Sigmoid colon (tissue), 7 donors: ENCODE data around the gene SLC34A3. TPM values are rescaled to one million over a fixed set of nuclear protein-coding genes. Genes with fewer than 3 reads are reported as not detected.

Experiments used
- DNase-seq: peaks from one replicate; pipeline ENCODE4 v3.0.0-alpha.2; 2019
- H3K27ac ChIP-seq, 4 donors: fragments of 200-600 bp; sonication (generic); one replicate each; pipeline ENCODE4 v1.5.1; 2016 to 2019; ENCODE audit warnings: mild to moderate bottlenecking in 1 of 4
- H3K27me3 ChIP-seq, 3 donors: fragments of 200-600 bp; sonication (generic); one replicate each; pipeline ENCODE4 v1.5.1; 2019; ENCODE audit warnings: mild to moderate bottlenecking in 1 of 3
- H3K36me3 ChIP-seq, 4 donors: fragments of 200-600 bp; sonication (generic); one replicate each; pipeline ENCODE4 v1.5.1; 2016 to 2019
- H3K4me1 ChIP-seq, 4 donors: fragments of 200-600 bp; sonication (generic); one replicate each; pipeline ENCODE4 v1.5.1; 2017 to 2019
- H3K4me3 ChIP-seq, 4 donors: fragments of 200-600 bp; sonication (generic); one replicate each; pipeline ENCODE4 v1.5.1; 2017 to 2019; ENCODE audit warnings: mild to moderate bottlenecking in 2 of 4, moderate library complexity in 1 of 4
- H3K9me3 ChIP-seq, 4 donors: fragments of 200-600 bp in 3 of 4; sonication (generic) in 3 of 4; one replicate each; pipeline versions ENCODE4 v1.5.1 to v1.6.1; 2013 to 2019
- EP300 ChIP-seq, 4 donors: sonication (generic); formaldehyde crosslinking; IDR thresholded peaks; one replicate each; pipeline ENCODE4 v1.6.1; 2017; ENCODE audit warnings: antibody characterized with exemption in 4 of 4
- POLR2A ChIP-seq, 2 donors: fragments of 450-650 bp; IDR thresholded peaks; one replicate each; pipeline ENCODE4 v1.6.1; 2016; ENCODE audit warnings: antibody characterized with exemption in 2 of 2, mild to moderate bottlenecking in 2 of 2, moderate library complexity in 2 of 2
- POLR2AphosphoS5 ChIP-seq, 4 donors: sonication (generic); formaldehyde crosslinking; IDR thresholded peaks; one replicate each; pipeline ENCODE4 v1.6.1; 2017; ENCODE audit warnings: antibody characterized with exemption in 4 of 4
- WGBS, 2 donors: extraction: QIAGEN DNeasy Blood & Tissue Kit; methylation state at CpG; one replicate each; pipeline ENCODE4 v1.1.7; 2013; 5-methylcytosine and 5-hydroxymethylcytosine counted together
- intact Hi-C: fragments of 100-400 bp; cut with DNase I; formaldehyde crosslinking; loops from one replicate; pipeline ENCODE4 v1.15.1; 2023
- polyA plus RNA-seq, 3 donors: library from polyadenylated mRNA; stranded (reverse); fragments of 200-250 nt; gene quantifications; one replicate each; pipeline ENCODE4 v1.2.3, GENCODE V29; 2013
- total RNA-seq, 4 donors: library from RNA; depleted of rRNA; stranded (reverse); fragments of >200 nt; gene quantifications; one replicate each; pipeline ENCODE4 v1.1.0, GENCODE V29; 2016
- TF ChIP-seq, protein P1 (sequence below), 4 experiments: fragments of 450-650 bp in 3 of 4; fragments of 200-600 bp in 1 of 4; IDR thresholded peaks; one replicate each; pipeline ENCODE4 v1.5.1; 2016 to 2019; ENCODE audit warnings: antibody characterized with exemption in 4 of 4, mild to moderate bottlenecking in 3 of 4, moderate library complexity in 2 of 4
- donor health status: healthy with polysubstance abuse.
- donor health status: Bipolar disorder and iron deficiency.
- donor health status: healthy.

SLC34A3 gene
- total RNA-seq: not detected
- polyA plus RNA-seq: not detected

DNA sequence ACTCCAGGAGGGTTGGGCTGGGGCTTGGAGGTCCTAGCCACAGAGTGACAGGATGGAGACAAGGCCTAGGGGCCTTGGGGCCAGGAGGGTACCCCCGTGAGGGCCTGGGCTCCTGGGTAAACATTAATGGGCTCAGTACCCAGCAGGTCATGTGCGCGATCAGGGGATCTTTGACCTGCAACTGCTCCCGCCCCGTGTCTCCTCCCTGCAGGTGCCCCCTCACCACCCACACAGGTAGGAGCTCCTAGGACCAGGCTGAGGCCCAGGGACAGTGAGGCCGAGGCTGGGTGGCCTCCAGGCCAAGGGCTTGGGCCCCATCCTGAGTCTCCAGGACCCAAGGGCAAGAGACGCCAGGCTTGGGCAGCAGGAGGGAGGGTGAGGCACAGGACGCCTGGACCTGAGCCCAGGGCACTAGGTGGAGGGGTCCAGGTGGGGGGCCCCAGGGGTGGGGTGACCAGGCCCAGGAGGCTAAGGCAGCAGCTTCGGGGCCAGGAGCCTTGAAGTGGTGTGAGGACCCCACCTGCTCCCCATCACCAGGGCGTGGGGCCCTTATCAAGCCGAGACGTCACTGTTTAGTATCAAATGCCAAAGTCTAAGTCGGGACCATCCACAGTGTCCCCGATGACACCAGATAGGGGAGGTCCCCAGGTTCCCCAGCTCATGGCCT is at the start of gene SLC34A3:
Gene SLC34A3 (plus strand): TSS at position 197 of the 667 bp plus-strand sequence. CDS start 802 bp downstream, outside the sequence.
- no peaks in the 10 kb centered on the region for H3K36me3 ChIP-seq
- 24 to 69% methylated on average over 14 of the region's 14 CpGs for whole genome bisulfite sequencing, 2 donors
- intact Hi-C loops: no loop called here
- TF ChIP-seq POLR2A (IDR thresholded peaks at IDR 0.05) (no peak), EP300 (IDR thresholded peaks at IDR 0.05) (no peak), POLR2AphosphoS5 (IDR thresholded peaks at IDR 0.05) (no peak)
- TF ChIP-seq, protein P1, sequence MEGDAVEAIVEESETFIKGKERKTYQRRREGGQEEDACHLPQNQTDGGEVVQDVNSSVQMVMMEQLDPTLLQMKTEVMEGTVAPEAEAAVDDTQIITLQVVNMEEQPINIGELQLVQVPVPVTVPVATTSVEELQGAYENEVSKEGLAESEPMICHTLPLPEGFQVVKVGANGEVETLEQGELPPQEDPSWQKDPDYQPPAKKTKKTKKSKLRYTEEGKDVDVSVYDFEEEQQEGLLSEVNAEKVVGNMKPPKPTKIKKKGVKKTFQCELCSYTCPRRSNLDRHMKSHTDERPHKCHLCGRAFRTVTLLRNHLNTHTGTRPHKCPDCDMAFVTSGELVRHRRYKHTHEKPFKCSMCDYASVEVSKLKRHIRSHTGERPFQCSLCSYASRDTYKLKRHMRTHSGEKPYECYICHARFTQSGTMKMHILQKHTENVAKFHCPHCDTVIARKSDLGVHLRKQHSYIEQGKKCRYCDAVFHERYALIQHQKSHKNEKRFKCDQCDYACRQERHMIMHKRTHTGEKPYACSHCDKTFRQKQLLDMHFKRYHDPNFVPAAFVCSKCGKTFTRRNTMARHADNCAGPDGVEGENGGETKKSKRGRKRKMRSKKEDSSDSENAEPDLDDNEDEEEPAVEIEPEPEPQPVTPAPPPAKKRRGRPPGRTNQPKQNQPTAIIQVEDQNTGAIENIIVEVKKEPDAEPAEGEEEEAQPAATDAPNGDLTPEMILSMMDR (IDR thresholded peaks at IDR 0.05): no peak
- H3K27me3 ChIP-seq: peaks cover 35 to 71% (median 71%) of the 10 kb centered on the region in 3 donors
- H3K27ac ChIP-seq: no peak within 1 kb of the TSS
- peaks cover 0 to 10% (median 4%) of the 10 kb centered on the region in 4 donors for H3K4me1 ChIP-seq
- DNase-seq: no peak
- H3K9me3 ChIP-seq: no peaks in the 10 kb centered on the region
- no peak within 1 kb of the TSS for H3K4me3 ChIP-seq

DNA sequence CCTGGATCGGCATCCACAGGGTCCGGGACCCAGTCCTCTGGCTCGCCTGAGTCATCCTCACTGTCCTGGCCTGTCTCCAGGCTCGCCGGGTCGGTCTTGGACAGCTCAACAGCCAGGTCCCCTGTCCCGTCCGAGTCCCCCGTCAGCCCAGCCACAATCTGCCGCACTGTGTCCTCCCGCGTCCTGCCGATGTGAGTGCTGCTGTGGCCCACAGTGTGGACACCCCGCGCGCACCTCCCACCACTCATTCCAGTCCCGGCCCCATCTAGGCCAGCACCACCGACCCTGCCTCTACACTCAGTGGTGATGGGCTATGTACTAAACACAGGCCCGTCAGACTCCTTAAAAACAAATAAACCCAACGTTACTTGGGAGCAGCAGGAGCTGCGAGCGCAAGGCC is 49.0 kb upstream of the SLC34A3 start:
- Histone ChIP-seq H3K36me3 (peaks cover 52 to 93% (median 61%) of the 10 kb centered on the region in 4 donors), H3K4me3 (no peak overlapping the region), H3K27me3 (no peaks in the 10 kb centered on the region), H3K27ac (no peak overlapping the region), H3K4me1 (peaks cover 0 to 13% (median 10%) of the 10 kb centered on the region in 4 donors), H3K9me3 (no peaks in the 10 kb centered on the region)
- 94 to 96% methylated on average over 22 of the region's 22 CpGs for WGBS, 2 donors
- TF ChIP-seq, protein P1 (IDR thresholded peaks at IDR 0.05): no peak
- TF ChIP-seq POLR2AphosphoS5 (IDR thresholded peaks at IDR 0.05) (no peak), EP300 (IDR thresholded peaks at IDR 0.05) (no peak), POLR2A (IDR thresholded peaks at IDR 0.05) (no peak)
- intact Hi-C loops: no loop called here
- no peak for DNase-seq

DNA sequence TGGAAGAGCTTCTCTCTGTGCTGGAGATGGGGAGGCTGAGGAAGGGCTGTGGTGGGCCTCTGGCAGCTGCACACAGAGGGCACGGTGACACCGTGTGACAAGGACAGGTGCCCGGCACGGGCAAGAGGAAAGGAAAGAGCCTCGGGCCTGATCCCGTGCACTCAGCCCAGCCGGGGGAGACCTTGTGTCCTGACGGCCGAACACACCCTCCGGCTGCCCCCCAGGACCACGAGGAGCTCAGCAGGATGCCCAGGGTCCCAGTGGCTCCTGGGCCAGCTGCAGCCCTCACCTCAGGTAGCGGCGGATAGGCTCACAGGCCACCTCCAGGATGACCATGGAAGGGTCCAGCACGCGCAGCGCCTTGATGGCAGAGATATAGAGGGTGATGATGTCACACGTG is 47.9 kb upstream of the SLC34A3 start:
- WGBS, 2 donors: 90 to 95% methylated on average over 17 of the region's 17 CpGs
- no peak for TF ChIP-seq POLR2A (IDR thresholded peaks at IDR 0.05)
- TF ChIP-seq POLR2AphosphoS5 (IDR thresholded peaks at IDR 0.05): no peak
- no peak for TF ChIP-seq EP300 (IDR thresholded peaks at IDR 0.05)
- TF ChIP-seq, protein P1 (IDR thresholded peaks at IDR 0.05): no peak
- Histone ChIP-seq H3K9me3 (no peaks in the 10 kb centered on the region), H3K4me3 (no peak overlapping the region), H3K36me3 (peaks cover 52 to 91% (median 61%) of the 10 kb centered on the region in 4 donors), H3K4me1 (peaks cover 0 to 25% (median 21%) of the 10 kb centered on the region in 4 donors), H3K27ac (no peak overlapping the region), H3K27me3 (no peaks in the 10 kb centered on the region)
- no peak for DNase-seq
- intact Hi-C loops: no loop called here

DNA sequence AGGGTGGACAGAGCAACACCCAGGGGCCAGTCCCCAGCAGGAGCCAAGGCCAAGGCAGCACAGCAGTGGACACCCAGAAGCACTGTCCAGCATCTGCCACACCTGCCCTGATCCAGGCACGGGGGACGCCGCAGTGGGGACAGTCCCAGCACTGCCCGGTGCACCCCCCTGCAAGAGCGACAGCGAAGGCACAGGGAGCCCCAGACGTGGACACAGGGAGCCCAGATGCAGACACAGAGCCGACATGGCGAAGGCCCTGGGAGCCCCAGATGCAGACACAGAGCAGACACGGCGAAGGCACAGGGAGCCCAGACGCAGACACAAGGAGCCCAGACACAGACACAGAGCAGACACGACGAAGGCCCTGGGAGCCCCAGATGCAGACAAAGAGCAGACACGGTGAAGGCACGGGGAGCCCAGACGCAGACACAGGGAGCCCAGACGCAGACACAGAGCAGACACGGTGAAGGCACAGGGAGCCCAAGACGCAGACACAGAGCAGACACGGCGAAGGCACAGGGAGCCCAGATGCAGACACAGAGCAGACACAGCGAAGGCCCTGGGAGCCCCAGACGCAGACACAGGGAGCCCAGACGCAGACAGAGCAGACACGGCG is 46.6 kb upstream of the SLC34A3 start:
- 95% methylated on average over 27 of the region's 27 CpGs for WGBS, 2 donors
- peaks cover 52 to 78% (median 57%) of the 10 kb centered on the region in 4 donors for H3K36me3 ChIP-seq

More for the DNA sequence above, 46.6 kb upstream of the SLC34A3 start:
- H3K4me3 ChIP-seq: no peak overlapping the region
- no peak overlapping the region for H3K27ac ChIP-seq
- no peak for DNase-seq
- intact Hi-C loops: no loop called here
- peaks cover 0 to 27% (median 26%) of the 10 kb centered on the region in 4 donors for H3K4me1 ChIP-seq
- H3K9me3 ChIP-seq: no peaks in the 10 kb centered on the region
- TF ChIP-seq POLR2AphosphoS5 (IDR thresholded peaks at IDR 0.05) (no peak), EP300 (IDR thresholded peaks at IDR 0.05) (no peak), POLR2A (IDR thresholded peaks at IDR 0.05) (no peak)
- TF ChIP-seq, protein P1 (IDR thresholded peaks at IDR 0.05): no peak
- no peaks in the 10 kb centered on the region for H3K27me3 ChIP-seq
